GM12873 (cell line): ENCODE measurements around the gene IDH3A.

Source experiments
- CTCF ChIP-seq: IDR thresholded peaks from 2 replicates; pipeline ENCODE4 v1.5.1; 2012; ENCODE audit warnings: low read depth, mild to moderate bottlenecking, moderate library complexity, low read length, control low read depth; ENCODE audit not compliant: insufficient read depth; ENCODE audit errors: missing control alignments

IDH3A gene

DNA sequence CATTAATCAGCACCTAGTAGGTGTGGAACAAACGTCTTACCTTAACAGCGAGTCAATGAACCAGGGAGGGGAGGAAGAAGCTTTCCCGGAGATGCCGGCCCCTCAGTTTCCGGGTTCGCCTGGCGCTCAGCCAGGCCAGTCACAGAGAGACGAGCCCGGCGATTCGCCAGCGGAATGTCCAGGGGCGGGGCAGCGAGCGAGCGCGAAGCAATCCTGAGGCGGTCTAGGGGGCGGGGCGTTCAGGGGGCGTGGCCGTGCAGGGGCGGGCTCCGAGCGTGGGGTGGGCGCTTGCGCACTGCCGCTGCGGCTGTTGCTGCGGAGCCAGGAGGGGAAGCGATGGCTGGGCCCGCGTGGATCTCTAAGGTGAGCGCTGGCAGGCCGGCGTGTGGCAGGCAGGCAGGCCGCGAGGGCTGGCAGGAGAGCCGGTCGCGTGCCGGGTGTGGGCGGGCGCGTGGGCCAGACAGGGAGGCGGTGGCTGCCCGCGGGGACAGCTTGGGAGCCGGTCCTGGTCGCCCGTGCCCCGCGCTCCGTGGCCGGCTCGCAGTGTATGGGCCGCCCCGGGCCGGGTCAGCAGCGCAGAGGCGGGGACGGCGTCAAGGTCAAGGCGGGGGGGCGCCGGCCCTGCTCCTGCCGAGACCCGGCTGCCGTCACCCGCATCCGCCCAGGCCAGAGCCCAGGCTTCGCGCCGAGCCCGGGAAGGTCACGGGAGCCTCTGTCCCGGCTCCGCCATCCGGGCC, at the start of gene IDH3A:
IDH3A (plus strand) TSS at position 295 of the 737 bp plus-strand sequence; CDS start at position 337, 42 bp downstream.
- TF ChIP-seq CTCF: no peak

DNA sequence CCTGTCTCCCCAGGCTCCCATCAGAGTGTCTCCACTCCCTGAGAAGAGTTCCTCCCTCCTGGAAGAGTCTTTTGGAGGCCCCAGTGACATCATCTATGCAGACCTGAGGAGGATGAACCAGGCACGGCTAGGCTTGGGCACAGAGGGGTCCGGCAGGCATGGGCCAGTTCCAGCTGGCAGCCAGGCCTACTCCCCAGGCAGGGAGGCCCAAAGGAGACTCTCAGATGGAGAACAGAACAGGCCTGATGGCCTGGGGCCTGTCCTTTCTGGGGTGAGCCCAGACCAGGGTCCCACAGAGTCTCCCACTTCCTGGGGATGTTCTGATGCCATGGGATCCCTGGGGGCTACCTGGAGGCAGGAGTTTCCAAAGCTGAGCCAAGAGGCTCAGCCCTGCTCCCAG, 48.3 kb upstream of the IDH3A start:
- no peak for TF ChIP-seq CTCF

DNA sequence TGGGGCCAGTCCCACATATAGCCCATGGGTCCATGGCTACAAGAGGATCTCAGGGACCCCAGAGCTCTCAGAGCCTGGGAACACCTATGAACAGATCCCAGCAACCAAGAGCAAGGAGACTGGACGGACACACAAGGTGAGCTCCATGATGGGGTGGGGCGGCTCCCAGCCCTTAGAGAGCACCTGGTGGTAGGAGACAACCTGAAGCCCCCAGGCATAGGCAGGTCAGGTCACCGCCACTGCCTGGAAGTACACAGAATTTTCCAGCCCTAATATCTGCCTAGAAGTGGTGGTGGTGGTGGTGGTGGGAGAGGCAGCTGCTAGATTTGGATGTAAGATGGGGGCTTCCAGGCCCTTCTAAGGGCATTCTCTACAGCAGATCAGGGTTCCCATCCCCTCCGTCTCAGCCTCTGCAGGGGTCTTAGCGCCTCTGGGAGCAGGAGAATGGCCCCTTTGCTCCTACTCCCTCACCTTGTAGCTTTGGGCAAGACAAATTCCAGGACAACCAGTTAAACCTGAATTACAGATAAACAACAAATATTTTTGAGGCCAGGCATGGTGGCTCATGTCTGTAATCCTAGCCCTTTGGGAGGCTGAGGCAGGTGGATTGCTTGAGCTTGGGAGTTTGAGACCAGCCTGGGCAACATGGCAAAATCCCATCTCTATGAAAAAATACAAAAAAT, 47.6 kb upstream of the IDH3A start:
- no peak for TF ChIP-seq CTCF

DNA sequence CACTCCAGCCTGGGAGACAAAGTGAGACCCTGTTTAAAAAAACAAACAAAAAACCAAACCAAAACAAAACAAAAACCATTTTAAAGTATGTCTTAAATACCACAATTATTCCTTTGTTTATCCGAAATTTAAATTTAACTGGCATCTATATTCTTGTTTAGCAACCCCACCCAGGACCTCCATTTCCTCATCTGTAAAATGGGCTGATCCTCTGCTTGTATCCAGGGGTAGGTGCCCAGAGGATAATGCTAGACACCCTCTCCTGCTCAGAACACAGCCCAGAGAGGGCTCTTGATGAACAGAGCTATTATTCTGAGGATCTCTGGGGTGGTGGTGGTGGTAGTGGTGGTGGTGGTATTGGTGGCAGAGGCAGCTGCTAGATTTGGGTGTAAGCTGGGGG, 47.0 kb upstream of the IDH3A start:
- TF ChIP-seq CTCF: no peak

DNA sequence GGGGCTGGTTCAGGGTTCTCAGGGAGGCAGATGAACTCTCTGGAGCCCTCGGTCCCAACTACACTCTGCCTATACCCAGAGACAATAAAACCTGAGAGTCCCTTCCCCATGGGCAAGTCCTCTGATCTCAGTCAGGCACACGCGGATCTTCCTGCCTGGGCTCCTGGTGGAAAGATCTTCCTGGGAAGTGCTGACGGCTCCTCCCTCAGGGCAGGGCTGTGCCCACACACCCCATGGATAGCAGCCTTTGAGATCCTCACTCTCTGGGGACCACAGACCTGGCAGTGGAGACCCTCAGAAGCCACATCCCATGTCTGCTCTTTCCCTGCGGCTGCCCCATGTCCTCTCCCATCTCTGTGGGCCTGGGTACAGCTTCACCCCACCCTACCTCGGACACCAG, 46.4 kb upstream of the IDH3A start:
- no peak for TF ChIP-seq CTCF

DNA sequence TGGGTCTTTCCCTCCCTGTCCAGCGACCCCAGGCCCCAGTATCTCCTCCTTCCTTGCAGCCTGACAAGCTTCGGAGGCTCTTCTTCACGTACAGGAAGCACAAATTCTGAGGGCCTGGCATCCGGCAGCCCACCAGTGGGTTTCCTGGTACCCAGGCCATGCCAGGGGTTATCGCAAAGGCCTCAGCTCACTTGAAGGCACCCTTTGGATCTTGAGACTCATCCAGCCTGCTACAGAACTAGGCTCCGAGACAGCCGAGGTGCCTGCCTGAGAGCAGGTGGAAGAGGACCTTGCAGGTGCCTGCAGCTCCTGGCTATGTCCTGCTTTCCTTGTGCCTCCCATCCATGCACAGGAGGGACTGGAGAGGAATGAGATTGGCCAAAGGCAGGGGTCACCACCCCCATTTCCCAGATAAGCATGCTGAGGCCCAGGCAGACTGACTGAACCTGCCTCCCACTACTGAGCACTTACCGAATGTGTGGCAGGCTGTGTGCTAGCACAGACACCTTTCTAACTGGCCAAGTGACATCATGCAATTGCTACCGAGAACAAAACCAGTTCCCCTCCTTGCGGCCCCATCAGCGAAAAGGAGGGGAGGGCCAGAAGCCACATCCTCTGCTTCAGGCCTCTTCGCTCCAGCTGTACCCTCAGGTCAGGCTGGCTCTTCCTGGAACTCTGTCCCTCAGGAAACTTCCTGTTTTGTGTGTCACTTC, 45.6 kb upstream of the IDH3A start:
- no peak for TF ChIP-seq CTCF

DNA sequence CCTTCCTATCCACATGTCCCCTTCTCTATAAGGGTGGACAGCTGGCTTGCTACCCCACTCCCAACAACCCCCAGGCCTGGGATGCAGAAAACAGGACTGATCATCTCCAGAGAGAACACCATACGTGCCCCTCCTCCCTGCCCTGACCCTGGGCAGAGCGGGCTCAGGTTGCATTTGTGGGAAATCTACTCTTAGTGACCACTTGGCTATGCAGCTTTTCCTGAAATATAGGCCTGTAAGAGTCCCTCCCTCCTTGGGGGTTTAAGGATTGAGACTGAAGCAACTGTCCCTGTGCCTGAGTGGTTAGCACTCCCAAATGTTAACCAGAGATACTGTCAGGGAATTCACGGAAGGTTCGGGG, 45.1 kb upstream of the IDH3A start:
- no peak for TF ChIP-seq CTCF
